HG03066 (cell line): ENCODE data around the gene FCGR3B.
A peak's percentile ranks its signal among the peaks of the same experiment; 100 is the strongest.
"Not testable (repeated sequence)": the region's sequence is repeated elsewhere in the genome, so short reads cannot be mapped to it uniquely, and the experiment has no call there.

Experiments used
- ATAC-seq: cut with Tn5 transposase; IDR thresholded peaks from one replicate; pipeline ENCODE4 v1.9.1; 2021; ENCODE audit warnings: low read depth; ENCODE audit not compliant: unreplicated experiment

Gene FCGR3B

GRCh38 chr1:161642697-161643096 lies 11.7 kb upstream of the FCGR3B start:
- not testable (repeated sequence) for ATAC-seq

- not testable (repeated sequence) for ATAC-seq
These were observed 8.2 kb upstream of the FCGR3B start for GRCh38 chr1:161639203-161639602.

GRCh38 chr1:161638251-161638993 lies 7.4 kb upstream of the FCGR3B start:
- not testable (repeated sequence) for ATAC-seq

GRCh38 chr1:161636976-161637375 lies 6.0 kb upstream of the FCGR3B start:
- ATAC-seq: not testable (repeated sequence)

- ATAC-seq: not testable (repeated sequence)
These were observed 5.3 kb upstream of the FCGR3B start for GRCh38 chr1:161636189-161636782.

- ATAC-seq: not testable (repeated sequence)
These were observed 4.0 kb upstream of the FCGR3B start for GRCh38 chr1:161634993-161635392.

GRCh38 chr1:161630128-161630742 lies 741 bp downstream of the FCGR3B start:
- not testable (repeated sequence) for ATAC-seq

- ATAC-seq: not testable (repeated sequence)
These were observed 4.4 kb downstream of the FCGR3B start for GRCh38 chr1:161626445-161627146.

- not testable (repeated sequence) for ATAC-seq
These were observed 6.4 kb downstream of the FCGR3B start for GRCh38 chr1:161624605-161625004.

GRCh38 chr1:161623401-161624051 lies 7.5 kb downstream of the FCGR3B start:
- not testable (repeated sequence) for ATAC-seq

GRCh38 chr1:161622054-161622453 lies 8.9 kb downstream of the FCGR3B start:
- not testable (repeated sequence) for ATAC-seq

GRCh38 chr1:161621181-161622000 lies 9.6 kb downstream of the FCGR3B start:
- ATAC-seq: not testable (repeated sequence)

GRCh38 chr1:161620399-161620798 lies 10.6 kb downstream of the FCGR3B start:
- ATAC-seq: not testable (repeated sequence)

- not testable (repeated sequence) for ATAC-seq
These were observed 12.5 kb downstream of the FCGR3B start for GRCh38 chr1:161618517-161618916.

GRCh38 chr1:161616417-161616816 lies 14.6 kb downstream of the FCGR3B start:
- not testable (repeated sequence) for ATAC-seq

- ATAC-seq: not testable (repeated sequence)
These were observed 17.8 kb downstream of the FCGR3B start for GRCh38 chr1:161613142-161613514.

GRCh38 chr1:161612322-161613141 lies 18.4 kb downstream of the FCGR3B start:
- peak; percentile 85 for ATAC-seq

- ATAC-seq: not testable (repeated sequence)
These were observed 19.1 kb downstream of the FCGR3B start for GRCh38 chr1:161611866-161612321.

- ATAC-seq: not testable (repeated sequence)
These were observed 20.8 kb downstream of the FCGR3B start for GRCh38 chr1:161610198-161610597.
